ENCODE results near the gene SLC51B.
A peak's percentile ranks its signal among the peaks of the same experiment; 100 is the strongest.
"Not testable (repeated sequence)": the region's sequence is repeated elsewhere in the genome, so short reads cannot be mapped to it uniquely, and the experiment has no call there.

Gene SLC51B

DNA sequence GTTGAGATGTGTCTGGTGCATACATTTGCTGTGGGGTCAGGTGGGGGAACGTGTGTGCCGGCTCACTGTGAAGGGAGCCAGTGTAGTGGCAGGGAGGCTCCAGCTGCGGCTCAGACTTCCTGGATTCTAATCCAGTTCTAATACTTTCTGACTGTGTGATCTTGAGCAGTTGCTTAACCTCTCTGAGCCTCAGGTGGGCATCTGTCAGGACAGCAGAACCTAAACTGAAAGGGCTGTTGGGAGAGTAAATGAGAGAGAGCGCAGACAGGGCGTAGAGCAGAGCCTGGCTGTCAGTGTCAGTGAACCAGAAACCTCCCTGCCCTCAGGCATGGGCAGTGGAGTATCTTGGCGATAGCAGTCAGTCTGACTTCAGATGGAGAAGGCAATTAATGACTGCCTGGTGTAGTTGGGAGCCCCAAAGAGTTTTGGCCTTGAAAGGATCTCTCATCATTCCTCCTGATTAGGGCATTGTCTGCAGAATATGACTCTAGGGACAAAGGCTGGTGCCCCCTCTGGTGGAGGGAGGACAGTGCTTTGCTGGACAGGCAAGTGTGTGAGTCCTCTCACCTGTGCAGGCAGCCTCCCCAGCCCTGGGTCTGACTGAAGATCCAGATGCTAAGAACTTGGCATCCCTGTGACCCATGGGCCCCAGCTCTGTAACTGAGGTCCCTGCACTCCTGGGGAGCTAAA lies 40.9 kb downstream of the SLC51B start:
- peak; percentile 21 for DNase-seq

- no peak for DNase-seq
Measured at GRCh38 chr15:65086680-65087111, 41.5 kb downstream of the SLC51B start.

- DNase-seq = no peak
Measured at GRCh38 chr15:65087411-65087810, 42.2 kb downstream of the SLC51B start.

GRCh38 chr15:65087873-65088642 lies 42.9 kb downstream of the SLC51B start:
- DNase-seq = no peak

DNA sequence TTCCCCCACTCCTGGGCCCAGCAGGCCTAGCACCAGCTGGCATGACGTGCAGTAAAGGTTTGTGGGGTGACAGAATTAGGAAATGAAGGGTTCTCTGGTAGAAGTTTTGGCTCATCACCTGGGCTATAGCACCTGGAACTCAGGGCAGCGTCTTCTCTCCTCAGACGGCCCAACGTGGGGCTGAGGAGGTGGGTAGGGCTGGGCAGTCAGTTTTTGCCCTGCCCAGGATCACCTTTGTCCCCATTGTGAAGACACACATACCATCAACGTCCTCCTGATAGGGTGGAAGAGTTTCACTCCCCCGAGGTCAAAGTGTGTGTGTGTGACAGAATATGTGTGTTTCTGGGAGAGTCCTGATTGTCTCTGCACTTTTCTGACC lies 43.4 kb downstream of the SLC51B start:
- DNase-seq = no peak

DNA sequence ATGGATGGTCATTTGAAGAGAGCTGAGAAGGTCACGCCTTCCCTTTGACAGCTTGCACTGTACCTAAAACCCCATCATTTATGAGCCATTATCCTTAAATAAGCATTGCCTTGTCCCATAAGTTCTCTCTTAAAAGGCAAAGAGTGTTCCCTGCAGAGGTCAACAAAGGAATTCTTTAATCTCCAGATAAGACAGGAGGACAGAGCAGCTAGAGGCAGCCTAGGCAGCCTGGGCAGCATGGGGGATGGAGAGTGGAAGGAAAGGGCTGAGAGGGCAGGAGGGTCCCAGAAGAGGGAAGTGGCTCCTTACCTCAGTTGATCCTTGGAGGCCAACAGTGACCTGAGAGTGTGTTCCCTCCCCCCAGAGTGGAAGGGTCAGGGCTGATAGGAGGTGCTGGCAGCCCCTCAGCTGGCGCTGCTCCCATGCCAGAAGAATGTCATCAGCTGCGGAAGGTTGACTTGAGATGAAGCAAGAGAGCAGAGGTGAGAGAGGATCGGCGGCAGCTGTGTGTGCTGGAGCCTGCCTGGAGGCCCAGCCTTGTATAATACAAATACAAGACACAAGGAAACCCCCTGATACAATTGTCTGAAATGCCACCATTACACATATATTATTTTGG lies 44.1 kb downstream of the SLC51B start:
- no peak for DNase-seq

GRCh38 chr15:65091946-65092770 lies 47.0 kb downstream of the SLC51B start:
- DNase-seq = no peak

DNA sequence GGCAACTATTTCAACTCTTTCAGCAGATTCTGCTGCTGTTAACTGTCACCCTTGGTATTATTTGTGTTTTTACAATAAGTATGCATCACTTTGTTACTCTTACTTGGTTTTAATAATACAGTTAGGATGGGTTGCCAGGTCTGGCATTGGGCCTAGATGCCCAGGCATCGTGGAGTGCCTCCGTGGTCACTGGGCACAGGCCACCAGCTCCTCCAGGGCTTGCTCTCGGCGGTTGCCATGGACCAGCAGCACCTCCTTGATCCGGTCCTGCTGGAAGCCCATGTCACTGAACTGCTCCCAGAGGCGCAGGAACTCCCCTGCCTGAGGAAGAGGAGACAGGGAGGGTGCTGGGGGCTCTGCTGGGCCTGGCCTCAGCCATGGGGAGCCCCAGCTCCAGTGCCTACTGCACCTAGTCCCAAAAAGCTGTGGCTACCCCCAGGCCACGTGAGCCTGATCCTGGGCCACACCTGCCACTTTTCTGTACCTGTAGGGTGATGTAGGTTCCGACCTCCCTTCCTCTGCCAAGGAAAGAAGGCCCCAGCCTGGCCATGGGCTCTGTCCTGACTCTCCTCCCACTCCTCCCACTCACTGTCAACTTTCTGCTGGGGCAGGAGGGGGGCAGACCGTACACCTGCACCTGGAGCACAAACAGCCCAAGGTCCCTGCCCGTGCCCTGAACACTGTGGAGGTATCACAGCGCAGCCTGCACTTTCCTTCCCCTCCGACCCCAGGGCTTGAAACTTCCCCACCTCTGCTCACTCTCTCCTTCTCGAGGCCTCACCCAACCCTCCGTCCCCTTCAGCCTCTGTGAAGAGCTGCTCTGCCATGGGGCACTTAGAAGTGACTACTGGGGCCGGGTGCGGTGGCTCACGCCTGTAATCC lies 48.0 kb downstream of the SLC51B start:
- no peak for DNase-seq

DNA sequence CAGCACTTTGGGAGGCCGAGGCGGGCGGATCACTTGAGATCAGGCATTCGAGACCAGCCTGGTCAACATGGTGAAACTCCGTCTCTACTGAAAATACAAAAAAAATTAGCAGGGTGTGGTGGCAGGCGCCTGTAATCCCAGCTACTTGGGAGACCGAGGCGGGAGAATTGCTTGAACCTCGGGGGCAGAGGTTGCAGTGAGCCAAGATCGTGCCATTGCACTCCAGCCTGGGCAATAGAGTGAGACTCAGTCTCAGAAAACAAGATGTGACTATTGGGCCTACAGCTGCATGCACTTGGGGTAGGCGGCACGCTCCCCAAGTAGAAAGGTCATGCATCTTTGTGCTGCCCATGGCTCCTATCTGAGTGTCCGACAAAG lies 48.6 kb downstream of the SLC51B start:
- not testable (repeated sequence) for DNase-seq

DNA sequence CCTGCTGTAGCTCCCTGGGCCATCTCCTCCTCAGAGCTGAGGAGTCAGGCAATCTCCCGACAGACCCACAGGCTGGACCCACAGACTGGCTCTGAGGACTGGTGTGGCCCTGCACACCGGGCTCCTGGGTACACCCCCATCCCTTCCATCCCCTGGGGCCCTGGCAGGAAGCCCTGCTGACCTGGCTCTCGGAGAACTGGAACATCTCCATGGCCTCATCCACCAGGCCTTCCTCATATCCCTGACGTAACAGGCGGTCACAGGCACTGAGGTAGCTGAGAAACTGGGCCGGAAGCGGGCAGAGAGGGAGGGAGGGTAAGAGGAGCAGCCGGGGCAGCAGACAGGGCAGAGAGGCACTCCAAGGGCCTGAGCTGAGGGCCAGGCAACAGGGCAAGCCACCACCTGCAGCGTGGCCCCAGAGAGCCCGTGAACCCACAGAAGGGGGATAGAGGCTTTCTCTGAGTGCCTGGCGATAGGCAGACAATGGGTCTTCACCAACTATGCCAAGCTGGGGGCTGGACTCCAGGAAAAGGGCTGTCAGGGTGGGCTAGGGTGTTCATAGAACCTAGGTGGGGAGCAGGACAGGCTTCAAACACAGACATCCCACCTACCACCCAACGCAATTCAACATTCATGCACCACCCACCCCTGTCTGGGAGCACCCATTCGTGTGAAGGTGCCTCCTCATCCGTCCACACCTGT lies 49.3 kb downstream of the SLC51B start:
- no peak for DNase-seq

- no peak for DNase-seq
Measured at GRCh38 chr15:65095011-65095746, 50.0 kb downstream of the SLC51B start.

DNA sequence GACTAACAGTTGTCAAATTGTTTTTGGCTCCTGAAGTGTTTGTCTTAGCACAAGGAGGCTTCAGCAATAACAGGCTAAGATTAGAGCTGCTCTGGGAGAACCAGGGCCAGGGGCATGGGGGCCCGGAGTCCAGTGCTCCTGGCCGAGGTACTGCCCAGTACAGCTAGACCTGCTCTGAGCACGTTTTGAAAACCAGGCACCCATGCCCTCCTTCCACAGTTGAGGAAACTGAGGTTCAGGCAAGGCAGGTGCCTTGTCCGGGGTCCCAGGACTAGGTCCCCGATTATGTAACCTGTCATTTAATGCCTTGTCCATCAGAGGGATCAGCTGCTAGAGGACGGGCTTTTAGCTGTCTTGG lies 50.5 kb downstream of the SLC51B start:
- DNase-seq = no peak

DNA sequence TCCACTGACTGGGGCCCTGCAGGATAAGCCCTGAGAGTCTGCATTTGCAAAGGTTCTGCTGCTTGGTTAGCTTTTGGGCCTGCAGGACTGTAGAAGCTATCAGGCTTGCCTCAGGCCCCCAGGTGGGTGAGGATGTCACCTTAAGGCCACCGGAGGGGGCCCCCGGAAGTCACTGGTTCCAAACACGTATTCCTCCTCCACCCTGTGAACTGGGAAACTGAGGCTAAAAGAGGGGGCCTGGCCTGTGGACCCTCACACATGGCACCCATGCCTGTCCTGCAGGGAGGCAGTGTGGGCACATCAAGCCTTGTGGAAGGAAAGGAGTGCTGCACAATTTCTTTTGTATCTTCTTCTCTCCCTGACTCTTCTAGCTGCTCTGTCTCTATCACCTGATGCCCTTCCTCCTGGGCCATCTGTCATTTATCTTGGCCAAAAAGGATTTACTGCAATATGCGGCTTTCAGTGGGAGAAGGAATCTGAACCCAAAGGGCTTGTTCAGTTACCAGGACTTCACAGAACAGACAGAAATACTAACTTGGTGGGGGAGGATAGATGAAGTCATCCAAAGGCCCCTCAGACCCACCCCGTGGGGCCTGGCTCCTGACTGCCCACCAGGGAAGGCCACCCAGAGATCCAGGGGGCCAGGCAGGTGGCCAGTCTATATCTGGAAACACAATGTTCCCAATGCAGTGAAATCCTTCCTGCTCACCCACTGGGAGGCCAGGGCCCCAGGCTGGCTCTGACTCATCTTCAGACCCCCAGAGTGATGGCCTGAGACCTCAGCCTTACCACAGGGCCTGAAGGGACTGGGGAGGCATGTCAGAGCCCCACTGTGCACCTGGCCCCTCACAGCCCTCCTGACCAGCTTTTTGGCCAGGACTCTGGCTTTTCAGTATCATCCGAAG lies 51.5 kb downstream of the SLC51B start:
- DNase-seq = no peak

DNA sequence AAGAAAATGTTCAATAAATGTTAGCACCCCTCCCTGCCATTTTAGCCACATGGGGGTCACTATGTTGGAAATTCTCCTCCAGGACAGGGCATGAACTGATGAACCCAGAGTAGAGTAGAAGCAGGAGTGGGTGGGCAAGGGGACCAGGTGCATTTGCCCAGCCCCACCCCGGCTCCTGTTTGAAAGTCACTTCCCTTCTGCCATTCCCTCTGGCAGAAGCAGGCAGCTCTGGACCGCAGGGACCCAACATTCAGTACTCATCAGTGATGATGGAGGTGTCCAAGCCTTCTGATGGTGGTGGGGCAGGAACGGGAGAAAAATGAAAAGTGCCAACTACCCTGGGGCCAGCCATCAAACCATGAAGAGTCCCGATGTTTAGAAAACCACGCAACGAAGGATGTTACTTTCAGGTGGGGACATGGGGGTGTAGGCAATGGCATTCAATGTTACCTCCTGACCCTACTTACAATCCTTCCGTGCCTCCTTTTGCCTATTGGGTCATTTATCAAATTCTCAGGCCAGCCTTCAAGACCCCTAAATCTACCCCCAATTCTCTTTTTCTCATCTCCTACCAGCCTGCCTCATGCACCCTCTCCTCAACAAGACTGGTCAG lies 52.6 kb downstream of the SLC51B start:
- DNase-seq = no peak

- no peak for DNase-seq
Measured at GRCh38 chr15:65099336-65099735, 54.1 kb downstream of the SLC51B start.

DNA sequence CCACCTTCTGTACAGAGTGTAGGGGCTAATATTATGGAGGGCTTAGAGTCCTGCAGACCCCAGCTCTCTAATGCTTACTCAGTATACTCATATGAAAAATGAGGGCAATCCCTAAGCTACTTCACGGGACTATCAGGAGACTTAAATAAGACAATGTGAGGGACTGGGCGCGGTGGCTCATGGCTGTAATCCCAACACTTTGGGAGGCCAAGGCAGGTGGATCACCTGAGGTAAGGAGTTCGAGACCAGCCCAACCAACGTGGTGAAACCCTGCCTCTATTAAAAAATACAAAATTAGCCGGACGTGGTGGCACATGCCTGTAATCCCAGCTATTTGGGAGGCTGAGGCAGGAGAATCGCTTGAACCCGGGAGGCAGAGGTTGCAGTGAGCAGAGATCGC lies 54.6 kb downstream of the SLC51B start:
- DNase-seq = not testable (repeated sequence)

DNA sequence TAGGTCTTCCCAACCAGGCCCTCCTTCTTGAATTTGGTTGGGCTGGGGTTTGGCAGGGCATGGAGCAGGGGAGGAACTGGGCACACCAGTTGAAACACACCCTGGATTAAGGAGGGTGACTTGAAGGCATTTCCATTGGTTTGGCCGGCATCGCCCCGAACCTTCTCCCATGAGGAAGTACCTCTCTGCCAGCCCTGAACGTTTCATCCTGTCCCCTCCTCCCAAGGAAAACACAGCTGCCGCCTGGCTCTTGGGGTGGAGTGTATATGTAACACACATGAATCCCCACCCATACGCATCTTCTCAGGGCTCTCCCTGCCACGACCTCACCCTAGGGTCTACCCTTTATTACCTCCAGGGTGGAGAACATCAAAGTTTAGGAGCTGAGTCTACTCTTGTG lies 55.3 kb downstream of the SLC51B start:
- no peak for DNase-seq

DNA sequence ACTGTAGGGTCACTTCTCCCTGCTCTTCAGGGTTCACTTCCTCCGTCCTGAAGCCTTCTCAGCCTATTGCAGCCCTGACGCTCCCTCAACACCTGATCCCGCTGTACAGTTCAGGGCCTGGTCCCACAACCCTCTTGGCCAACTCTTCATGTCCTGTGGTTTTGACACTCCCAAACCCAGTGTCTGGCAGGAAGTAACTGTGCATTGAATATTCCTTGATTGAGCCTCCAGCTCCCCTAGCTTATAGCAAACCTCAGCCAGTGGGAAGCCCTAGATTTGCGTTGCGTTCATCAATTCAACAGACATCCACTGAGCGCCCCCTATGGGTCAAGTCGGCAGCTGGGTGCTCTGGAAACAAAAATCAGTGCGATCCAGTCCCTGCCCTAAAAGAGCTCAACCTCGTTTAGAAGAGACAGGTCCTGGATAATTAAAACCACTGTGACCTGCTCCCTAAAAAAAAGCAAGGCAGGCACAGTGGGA lies 56.3 kb downstream of the SLC51B start:
- peak; percentile 42 for DNase-seq

Data from EL (cell line).